ENCODE measurements around the gene AMPD3.

AMPD3 gene

DNA sequence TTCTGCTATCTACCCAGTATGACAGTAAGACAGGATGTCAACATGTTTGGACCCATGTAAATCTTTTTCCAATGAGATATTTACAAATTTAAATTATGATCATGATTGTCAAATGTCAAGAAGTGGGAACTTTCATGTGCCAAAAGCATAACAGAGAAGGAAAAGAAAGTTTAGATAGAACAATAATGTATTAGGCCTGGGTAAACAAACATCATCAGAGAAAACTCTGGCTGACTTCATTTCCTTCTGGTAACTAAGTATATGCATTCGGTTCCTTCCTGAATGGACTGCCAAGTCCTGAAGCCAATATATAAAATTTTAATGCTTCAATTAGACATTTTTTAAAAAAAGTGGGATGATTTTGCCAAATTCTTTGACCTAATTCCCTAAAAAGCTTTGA is 69.4 kb downstream of the AMPD3 start:
- H3K4me3 ChIP-seq (ENCODE audit: low read length): no peak overlapping the region

DNA sequence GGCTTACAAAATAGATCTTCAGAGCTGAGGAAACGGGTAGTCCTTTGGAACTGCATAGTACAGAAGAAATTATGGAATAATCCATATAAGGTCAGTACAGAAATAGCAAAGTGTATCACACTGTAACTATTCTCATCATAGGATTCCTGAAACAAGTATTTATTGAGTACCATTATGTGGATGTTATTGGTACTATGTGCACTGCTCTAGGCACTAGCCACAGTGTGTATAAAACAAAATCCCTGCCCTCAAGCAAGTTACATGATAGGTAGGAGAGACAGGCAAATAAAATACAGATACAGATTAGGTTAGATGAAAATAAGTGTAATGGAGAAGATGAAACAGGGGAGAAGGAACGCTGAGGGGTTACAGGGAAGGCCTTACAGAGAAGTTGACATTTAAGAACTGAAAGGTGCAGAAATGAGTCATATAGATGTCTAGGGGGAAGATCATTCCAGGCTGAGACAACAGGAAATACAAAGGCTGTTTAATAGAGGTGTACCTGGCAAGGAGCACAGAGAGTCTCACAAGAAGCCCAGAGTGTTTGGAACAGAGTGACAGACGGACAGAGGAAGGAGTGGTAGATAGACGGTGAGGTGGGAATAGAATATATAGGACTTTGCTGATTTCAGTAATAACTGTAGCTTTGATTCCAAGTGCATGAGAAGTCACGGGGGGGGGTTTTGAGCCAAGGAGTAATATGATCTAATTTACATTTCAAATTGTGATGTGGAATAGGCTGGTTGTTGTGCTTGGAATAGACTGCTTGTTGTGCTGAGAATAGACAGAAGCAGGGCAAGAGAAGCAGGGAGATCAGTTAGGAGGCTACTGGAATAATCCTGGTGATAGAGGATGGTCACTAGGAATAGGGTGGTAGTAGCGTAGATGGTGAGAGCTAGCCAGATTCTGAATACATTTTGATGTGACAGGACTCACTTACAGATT is 72.2 kb downstream of the AMPD3 start:
- H3K9me3 ChIP-seq (ENCODE audit: insufficient read depth, low read length): no peaks in the 10 kb centered on the region
- peak overlapping the region; percentile 62 for H3K4me2 ChIP-seq (ENCODE audit: low read length)
- H3K4me1 ChIP-seq (ENCODE audit: low read length): peaks cover 13% of the 10 kb centered on the region
- TF ChIP-seq EZH2phosphoT487 (IDR thresholded peaks at IDR 0.05; ENCODE audit: low read depth): no peak
- TF ChIP-seq, protein P1, sequence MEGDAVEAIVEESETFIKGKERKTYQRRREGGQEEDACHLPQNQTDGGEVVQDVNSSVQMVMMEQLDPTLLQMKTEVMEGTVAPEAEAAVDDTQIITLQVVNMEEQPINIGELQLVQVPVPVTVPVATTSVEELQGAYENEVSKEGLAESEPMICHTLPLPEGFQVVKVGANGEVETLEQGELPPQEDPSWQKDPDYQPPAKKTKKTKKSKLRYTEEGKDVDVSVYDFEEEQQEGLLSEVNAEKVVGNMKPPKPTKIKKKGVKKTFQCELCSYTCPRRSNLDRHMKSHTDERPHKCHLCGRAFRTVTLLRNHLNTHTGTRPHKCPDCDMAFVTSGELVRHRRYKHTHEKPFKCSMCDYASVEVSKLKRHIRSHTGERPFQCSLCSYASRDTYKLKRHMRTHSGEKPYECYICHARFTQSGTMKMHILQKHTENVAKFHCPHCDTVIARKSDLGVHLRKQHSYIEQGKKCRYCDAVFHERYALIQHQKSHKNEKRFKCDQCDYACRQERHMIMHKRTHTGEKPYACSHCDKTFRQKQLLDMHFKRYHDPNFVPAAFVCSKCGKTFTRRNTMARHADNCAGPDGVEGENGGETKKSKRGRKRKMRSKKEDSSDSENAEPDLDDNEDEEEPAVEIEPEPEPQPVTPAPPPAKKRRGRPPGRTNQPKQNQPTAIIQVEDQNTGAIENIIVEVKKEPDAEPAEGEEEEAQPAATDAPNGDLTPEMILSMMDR (IDR thresholded peaks at IDR 0.05; ENCODE audit: low read depth, low read length): no peak
- peaks cover 33% of the 10 kb centered on the region for H3K36me3 ChIP-seq (replicated peaks; ENCODE audit: low read depth, low read length)
- H3K27me3 ChIP-seq (ENCODE audit: low read depth, low read length): no peaks in the 10 kb centered on the region
- H3K4me3 ChIP-seq (ENCODE audit: low read length): peak overlapping the region; percentile 13; the same call in 1 of the 2 replicates
- H2AFZ ChIP-seq (ENCODE audit: low read depth, low read length): no peak overlapping the region
- no peaks in the 10 kb centered on the region for H4K20me1 ChIP-seq (ENCODE audit: insufficient read depth, low read length)
- H3K79me2 ChIP-seq (ENCODE audit: low read length): no peaks in the 10 kb centered on the region
- H3K27ac ChIP-seq (ENCODE audit: low read length): 0 out of 2 replicates have a peak overlapping the region, but pooled peaks have one; percentile 16
- no peak overlapping the region for H3K9ac ChIP-seq (ENCODE audit: low read length)

More for the DNA sequence above, 69.4 kb downstream of the AMPD3 start:
- H4K20me1 ChIP-seq (ENCODE audit: insufficient read depth, low read length): no peaks in the 10 kb centered on the region
- H3K27me3 ChIP-seq (ENCODE audit: low read depth, low read length): no peaks in the 10 kb centered on the region
- H3K36me3 ChIP-seq (replicated peaks; ENCODE audit: low read depth, low read length): peaks cover 36% of the 10 kb centered on the region
- no peak overlapping the region for H3K9ac ChIP-seq (ENCODE audit: low read length)
- no peak for TF ChIP-seq EZH2phosphoT487 (IDR thresholded peaks at IDR 0.05; ENCODE audit: low read depth)
- TF ChIP-seq, protein P1 (IDR thresholded peaks at IDR 0.05; ENCODE audit: low read depth, low read length): no peak
- peaks cover 13% of the 10 kb centered on the region for H3K4me1 ChIP-seq (ENCODE audit: low read length)
- H3K9me3 ChIP-seq (ENCODE audit: insufficient read depth, low read length): no peaks in the 10 kb centered on the region
- no peak overlapping the region for H3K27ac ChIP-seq (ENCODE audit: low read length)
- no peak overlapping the region for H3K4me2 ChIP-seq (ENCODE audit: low read length)
- H3K79me2 ChIP-seq (ENCODE audit: low read length): no peaks in the 10 kb centered on the region
- H2AFZ ChIP-seq (ENCODE audit: low read depth, low read length): no peak overlapping the region

GRCh38 chr11:10528121-10528520 is 73.1 kb downstream of the AMPD3 start:
- Histone ChIP-seq H3K4me1 (ENCODE audit: low read length) (peaks cover 13% of the 10 kb centered on the region), H2AFZ (ENCODE audit: low read depth, low read length) (no peak overlapping the region), H3K27ac (ENCODE audit: low read length) (no peak overlapping the region), H3K4me2 (ENCODE audit: low read length) (no peak overlapping the region), H3K9me3 (ENCODE audit: insufficient read depth, low read length) (no peaks in the 10 kb centered on the region), H3K4me3 (ENCODE audit: low read length) (no peak overlapping the region), H3K9ac (ENCODE audit: low read length) (no peak overlapping the region), H4K20me1 (ENCODE audit: insufficient read depth, low read length) (no peaks in the 10 kb centered on the region), H3K27me3 (ENCODE audit: low read depth, low read length) (no peaks in the 10 kb centered on the region), H3K79me2 (ENCODE audit: low read length) (no peaks in the 10 kb centered on the region), H3K36me3 (replicated peaks; ENCODE audit: low read depth, low read length) (peaks cover 33% of the 10 kb centered on the region)
- TF ChIP-seq, protein P1 (IDR thresholded peaks at IDR 0.05; ENCODE audit: low read depth, low read length): no peak
- TF ChIP-seq EZH2phosphoT487 (IDR thresholded peaks at IDR 0.05; ENCODE audit: low read depth): no peak

GRCh38 chr11:10529279-10529678 is 74.2 kb downstream of the AMPD3 start:
- Histone ChIP-seq H3K9ac (ENCODE audit: low read length) (no peak overlapping the region), H3K27me3 (ENCODE audit: low read depth, low read length) (no peaks in the 10 kb centered on the region), H4K20me1 (ENCODE audit: insufficient read depth, low read length) (no peaks in the 10 kb centered on the region), H3K9me3 (ENCODE audit: insufficient read depth, low read length) (no peaks in the 10 kb centered on the region), H3K4me1 (ENCODE audit: low read length) (peaks cover 13% of the 10 kb centered on the region), H3K79me2 (ENCODE audit: low read length) (no peaks in the 10 kb centered on the region), H3K27ac (ENCODE audit: low read length) (no peak overlapping the region), H3K4me2 (ENCODE audit: low read length) (no peak overlapping the region), H3K36me3 (replicated peaks; ENCODE audit: low read depth, low read length) (peaks cover 25% of the 10 kb centered on the region), H2AFZ (ENCODE audit: low read depth, low read length) (no peak overlapping the region), H3K4me3 (ENCODE audit: low read length) (no peak overlapping the region)
- TF ChIP-seq EZH2phosphoT487 (IDR thresholded peaks at IDR 0.05; ENCODE audit: low read depth): no peak
- TF ChIP-seq, protein P1 (IDR thresholded peaks at IDR 0.05; ENCODE audit: low read depth, low read length): no peak
